Measurements from ENCODE around the gene SALL2.

SALL2 gene

GRCh38 chr14:21535545-21536417, 9.6 kb upstream of the SALL2 start:
- CTCF ChIA-PET, result no interaction called here
- H3K4me3 ChIP-seq (ENCODE audit: low read depth, low read length), result no peak overlapping the region
- H3K36me3 ChIP-seq (ENCODE audit: control insufficient read depth in 2 of 2, insufficient read depth in 1 of 2, low read length in 2 of 2), result no peaks in the 10 kb centered on the region
- no peaks in the 10 kb centered on the region for H3K9me3 ChIP-seq (ENCODE audit: control insufficient read depth, insufficient read depth, low read depth, low read length)
- TF ChIP-seq SCRT2 (tag by site-specific recombination; IDR thresholded peaks at IDR 0.05), result peak; percentile 96
- TF ChIP-seq ZNF202 (tag by site-specific recombination; IDR thresholded peaks at IDR 0.05; ENCODE audit: borderline replicate concordance), result no peak
- TF ChIP-seq ZNF791 (tag by site-specific recombination; IDR thresholded peaks at IDR 0.05), result no peak
- no peak for TF ChIP-seq PRDM1 (tag by site-specific recombination; IDR thresholded peaks at IDR 0.05)
- no peak for TF ChIP-seq GLIS2 (tag by site-specific recombination; IDR thresholded peaks at IDR 0.05)
- TF ChIP-seq ZNF48 (tag by site-specific recombination; IDR thresholded peaks at IDR 0.05), result no peak
- TF ChIP-seq SCRT1 (tag by site-specific recombination; IDR thresholded peaks at IDR 0.05; ENCODE audit: borderline replicate concordance), result peak; percentile 91
- no peak for TF ChIP-seq PRDM4 (tag by site-specific recombination; IDR thresholded peaks at IDR 0.05)
- H3K27ac ChIP-seq (ENCODE audit: extremely low read depth, low read depth, low read length), result no peak overlapping the region
- no peaks in the 10 kb centered on the region for H3K4me1 ChIP-seq (ENCODE audit: control insufficient read depth, insufficient read depth, low read length)
- POLR2A ChIA-PET, result no interaction called here

- no peaks in the 10 kb centered on the region for H3K9me3 ChIP-seq (ENCODE audit: control insufficient read depth, insufficient read depth, low read depth, low read length)
- H3K4me1 ChIP-seq (ENCODE audit: control insufficient read depth, insufficient read depth, low read length), result no peaks in the 10 kb centered on the region
- H3K27ac ChIP-seq (ENCODE audit: extremely low read depth, low read depth, low read length), result no peak overlapping the region
- ChIA-PET CTCF (interaction anchor here (0.6 to 1.1 kb wide), 3 partner anchors 22 to 170 kb away, joined by 3 to 5 read pairs (median 3); no protein-coding TSS in a partner anchor), POLR2A (interaction anchor here (0.7 kb wide), 1 partner anchor 150 kb away, joined by 3 read pairs; no protein-coding TSS in a partner anchor)
- no peak overlapping the region for H3K4me3 ChIP-seq (ENCODE audit: low read depth, low read length)
- TF ChIP-seq ZIC2 (tag by site-specific recombination; IDR thresholded peaks at IDR 0.05) (peak; percentile 77), ZNF518A (tag by site-specific recombination; conservative IDR thresholded peaks at IDR 0.05; ENCODE audit: low read depth) (no peak), MZF1 (tag by site-specific recombination; IDR thresholded peaks at IDR 0.05; ENCODE audit: borderline replicate concordance) (no peak), ZFP3 (tag by site-specific recombination; IDR thresholded peaks at IDR 0.05; ENCODE audit: low read depth) (no peak), SCRT2 (tag by site-specific recombination; IDR thresholded peaks at IDR 0.05) (no peak), ZNF571 (tag by site-specific recombination; IDR thresholded peaks at IDR 0.05) (no peak), FEZF1 (tag by site-specific recombination; IDR thresholded peaks at IDR 0.05) (no peak), GLIS1 (tag by site-specific recombination; IDR thresholded peaks at IDR 0.05) (peak; percentile 28), IKZF3 (tag by site-specific recombination; IDR thresholded peaks at IDR 0.05) (no peak), ZNF26 (tag by site-specific recombination; IDR thresholded peaks at IDR 0.05) (no peak), ZNF514 (tag by site-specific recombination; IDR thresholded peaks at IDR 0.05) (no peak), RBAK (tag by site-specific recombination; IDR thresholded peaks at IDR 0.05) (no peak), ZNF768 (tag by site-specific recombination; IDR thresholded peaks at IDR 0.05) (no peak), ZNF416 (tag by site-specific recombination; IDR thresholded peaks at IDR 0.05) (no peak), SP2 (tag by site-specific recombination; IDR thresholded peaks at IDR 0.05) (no peak)
- H3K36me3 ChIP-seq (ENCODE audit: control insufficient read depth in 2 of 2, insufficient read depth in 1 of 2, low read length in 2 of 2), result no peaks in the 10 kb centered on the region
Measured at GRCh38 chr14:21534576-21534975, 8.4 kb upstream of the SALL2 start.
